T-helper 1 cell treated with Interleukin-12 subunit alpha and Interleukin-12 subunit beta and Interleukin-4 antibody, amounts not matched to agents 30 μg/mL and 1 μg/mL, for 36 hours (primary cell): ENCODE measurements around the gene HDAC11.

Experiments used
- H3K27ac Mint-ChIP-seq: one replicate; pipeline ENCODE4 v1.8.0; 2021; ENCODE audit warnings: mild to moderate bottlenecking, mixed read lengths
- H3K27me3 Mint-ChIP-seq: one replicate; pipeline ENCODE4 v1.8.0; 2021; ENCODE audit warnings: low read depth, mixed read lengths
- H3K36me3 Mint-ChIP-seq: one replicate; pipeline ENCODE4 v1.8.0; 2021; ENCODE audit warnings: low read depth, mixed read lengths
- H3K4me1 Mint-ChIP-seq: one replicate; pipeline ENCODE4 v1.8.0; 2021; ENCODE audit warnings: low read depth, mixed read lengths
- H3K4me3 Mint-ChIP-seq: one replicate; pipeline ENCODE4 v1.8.0; 2021; ENCODE audit warnings: mild to moderate bottlenecking, moderate library complexity, mixed read lengths
- H3K9me3 Mint-ChIP-seq: one replicate; pipeline ENCODE4 v1.8.0; 2021; ENCODE audit warnings: mixed read lengths

Gene HDAC11

GRCh38 chr3:13461169-13462124 is 18.7 kb upstream of the HDAC11 start:
- Mint-ChIP-seq H3K27me3 (peaks cover 26% of the 10 kb centered on the region), H3K9me3 (no peaks in the 10 kb centered on the region), H3K4me1 (peaks cover 3% of the 10 kb centered on the region), H3K27ac (no peak overlapping the region), H3K4me3 (no peak overlapping the region), H3K36me3 (no peaks in the 10 kb centered on the region)

GRCh38 chr3:13462125-13462629 is 17.9 kb upstream of the HDAC11 start:
- Mint-ChIP-seq H3K27ac (no peak overlapping the region), H3K9me3 (no peaks in the 10 kb centered on the region), H3K4me3 (no peak overlapping the region), H3K27me3 (peaks cover 28% of the 10 kb centered on the region), H3K36me3 (no peaks in the 10 kb centered on the region), H3K4me1 (peaks cover 3% of the 10 kb centered on the region)

DNA sequence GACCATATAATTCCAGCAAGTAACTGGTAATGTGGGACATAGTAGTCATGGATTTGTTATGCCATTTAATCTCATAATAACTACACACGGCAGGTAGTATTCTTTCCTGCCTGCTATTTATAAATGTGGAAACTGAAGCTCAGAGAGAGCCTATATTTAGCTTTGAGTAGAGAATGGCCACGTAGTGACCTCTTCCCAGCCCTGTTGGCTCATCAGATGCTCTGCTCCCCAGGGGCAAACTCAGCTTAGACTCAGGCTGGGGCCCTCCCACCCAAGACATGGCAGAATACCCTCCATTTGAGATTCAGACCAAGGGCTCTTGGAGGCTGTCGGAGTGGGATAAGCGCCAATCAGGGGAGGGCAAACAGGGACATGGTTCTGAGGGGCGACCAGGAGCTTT is 17.3 kb upstream of the HDAC11 start:
- H3K36me3 Mint-ChIP-seq = no peaks in the 10 kb centered on the region
- no peak overlapping the region for H3K27ac Mint-ChIP-seq
- H3K27me3 Mint-ChIP-seq = peaks cover 31% of the 10 kb centered on the region
- peaks cover 3% of the 10 kb centered on the region for H3K4me1 Mint-ChIP-seq
- H3K4me3 Mint-ChIP-seq = no peak overlapping the region
- no peaks in the 10 kb centered on the region for H3K9me3 Mint-ChIP-seq

GRCh38 chr3:13463618-13464400 is 16.3 kb upstream of the HDAC11 start:
- Mint-ChIP-seq H3K27me3 (peaks cover 39% of the 10 kb centered on the region), H3K4me3 (no peak overlapping the region)

DNA sequence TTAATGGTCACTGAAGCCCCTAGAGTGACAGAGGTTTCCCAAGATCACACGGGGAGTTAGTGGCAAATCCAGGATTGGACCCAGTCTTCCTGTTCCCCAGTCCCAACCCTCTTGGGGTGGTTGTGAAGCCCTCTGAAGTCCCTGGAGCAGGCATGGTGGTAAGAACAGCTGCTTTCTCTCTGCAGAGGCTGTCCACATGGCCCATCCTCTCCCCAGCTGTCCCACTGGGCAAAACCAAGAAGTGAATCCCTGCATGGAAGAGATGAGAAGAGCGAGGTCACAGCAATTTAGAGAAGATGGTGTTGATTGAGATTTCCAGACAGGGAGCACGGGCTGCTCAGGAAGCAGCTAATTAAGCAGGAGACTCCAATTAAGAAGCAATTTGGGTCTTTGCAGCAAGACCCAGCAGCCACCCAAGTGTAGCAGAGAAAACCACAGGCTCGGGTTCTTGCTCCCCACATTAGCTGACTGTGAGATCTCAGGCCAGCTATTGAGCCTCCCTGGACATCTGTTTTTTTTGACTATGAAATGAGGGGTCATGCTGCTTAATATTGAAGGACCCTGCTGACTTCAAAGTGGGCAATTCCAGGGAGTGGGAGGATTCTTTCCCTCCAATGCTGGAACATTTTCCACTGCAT is 14.8 kb upstream of the HDAC11 start:
- Mint-ChIP-seq H3K36me3 (no peaks in the 10 kb centered on the region), H3K9me3 (no peaks in the 10 kb centered on the region)

More at GRCh38 chr3:13463618-13464400, 16.3 kb upstream of the HDAC11 start:
- H3K36me3 Mint-ChIP-seq = no peaks in the 10 kb centered on the region
- H3K27ac Mint-ChIP-seq = no peak overlapping the region
- H3K9me3 Mint-ChIP-seq = no peaks in the 10 kb centered on the region
- H3K4me1 Mint-ChIP-seq = peaks cover 3% of the 10 kb centered on the region

GRCh38 chr3:13466781-13467180 is 13.3 kb upstream of the HDAC11 start:
- Mint-ChIP-seq H3K4me3 (no peak overlapping the region), H3K27me3 (peaks cover 42% of the 10 kb centered on the region)

More for the DNA sequence above, 14.8 kb upstream of the HDAC11 start:
- H3K4me3 Mint-ChIP-seq = no peak overlapping the region
- H3K4me1 Mint-ChIP-seq = peaks cover 3% of the 10 kb centered on the region
- H3K27me3 Mint-ChIP-seq = peaks cover 34% of the 10 kb centered on the region
- no peak overlapping the region for H3K27ac Mint-ChIP-seq

DNA sequence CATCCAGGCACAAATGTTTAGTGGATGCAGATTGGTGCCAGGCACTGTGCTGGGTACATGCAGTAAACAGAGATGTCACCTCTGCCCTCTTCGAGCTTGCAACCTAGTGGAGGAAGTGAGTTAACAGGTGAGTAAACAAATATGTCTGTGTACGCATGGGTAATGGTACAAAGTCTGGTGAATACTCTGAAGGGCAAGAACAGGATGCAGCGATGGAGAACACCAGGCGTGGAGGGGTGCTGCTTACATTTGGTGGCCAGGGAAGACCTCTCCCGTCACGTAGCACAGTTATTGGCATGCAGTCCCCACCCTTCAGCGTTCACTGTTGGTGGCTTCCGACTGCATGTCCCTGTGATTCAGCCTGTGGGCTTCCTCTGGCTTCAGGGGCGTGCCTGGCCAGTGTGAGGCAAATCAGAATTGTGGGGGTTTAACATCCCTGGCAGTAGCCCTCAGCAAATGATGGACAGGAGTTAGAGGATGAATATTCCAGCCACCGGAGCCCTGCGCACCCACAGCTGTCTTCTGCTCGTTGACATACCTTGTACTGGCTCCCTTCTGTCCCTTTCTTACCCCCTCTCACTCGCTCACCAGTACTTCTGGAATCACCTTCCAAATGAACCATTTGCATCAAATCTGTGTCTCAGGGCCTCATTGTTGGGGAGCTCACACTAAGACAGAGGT is 9.1 kb upstream of the HDAC11 start:
- H3K4me1 Mint-ChIP-seq = no peaks in the 10 kb centered on the region
- no peaks in the 10 kb centered on the region for H3K9me3 Mint-ChIP-seq
- H3K4me3 Mint-ChIP-seq = no peak overlapping the region
- no peaks in the 10 kb centered on the region for H3K36me3 Mint-ChIP-seq
- peaks cover 33% of the 10 kb centered on the region for H3K27me3 Mint-ChIP-seq
- H3K27ac Mint-ChIP-seq = no peak overlapping the region

More at GRCh38 chr3:13466781-13467180, 13.3 kb upstream of the HDAC11 start:
- no peak overlapping the region for H3K27ac Mint-ChIP-seq
- H3K9me3 Mint-ChIP-seq = no peaks in the 10 kb centered on the region
- H3K4me1 Mint-ChIP-seq = no peaks in the 10 kb centered on the region
- H3K36me3 Mint-ChIP-seq = no peaks in the 10 kb centered on the region

GRCh38 chr3:13472286-13472685 is 7.8 kb upstream of the HDAC11 start:
- peaks cover 1% of the 10 kb centered on the region for H3K4me1 Mint-ChIP-seq
- no peaks in the 10 kb centered on the region for H3K9me3 Mint-ChIP-seq
- H3K36me3 Mint-ChIP-seq = no peaks in the 10 kb centered on the region

DNA sequence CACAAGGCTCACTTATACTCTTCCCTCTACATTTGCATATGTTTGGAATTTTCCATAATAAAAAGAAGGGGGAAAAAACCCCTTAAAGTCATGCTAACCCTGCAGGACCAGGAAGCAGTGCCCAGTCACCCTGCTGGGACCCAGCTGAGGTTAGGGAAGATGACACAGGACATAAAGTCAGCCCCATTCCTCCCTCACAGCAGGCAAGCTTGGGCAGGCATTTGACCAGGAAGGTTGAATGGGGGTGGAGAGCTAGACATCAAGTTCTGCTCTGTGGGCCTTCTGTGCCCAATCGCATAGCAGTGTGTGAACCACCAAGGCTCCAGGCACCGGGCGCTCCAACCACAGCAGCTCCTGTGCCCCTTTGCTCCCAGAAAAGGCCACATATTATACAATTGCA is 7.1 kb upstream of the HDAC11 start:
- Mint-ChIP-seq H3K4me3 (no peak overlapping the region), H3K27me3 (peaks cover 30% of the 10 kb centered on the region), H3K4me1 (peaks cover 1% of the 10 kb centered on the region), H3K36me3 (no peaks in the 10 kb centered on the region), H3K27ac (no peak overlapping the region), H3K9me3 (no peaks in the 10 kb centered on the region)

More at GRCh38 chr3:13472286-13472685, 7.8 kb upstream of the HDAC11 start:
- no peak overlapping the region for H3K27ac Mint-ChIP-seq
- H3K4me3 Mint-ChIP-seq = no peak overlapping the region
- H3K27me3 Mint-ChIP-seq = peaks cover 36% of the 10 kb centered on the region

GRCh38 chr3:13474021-13474420 is 6.1 kb upstream of the HDAC11 start:
- no peak overlapping the region for H3K27ac Mint-ChIP-seq
- peaks cover 1% of the 10 kb centered on the region for H3K4me1 Mint-ChIP-seq
- H3K36me3 Mint-ChIP-seq = no peaks in the 10 kb centered on the region
- H3K9me3 Mint-ChIP-seq = no peaks in the 10 kb centered on the region
- peaks cover 23% of the 10 kb centered on the region for H3K27me3 Mint-ChIP-seq
- H3K4me3 Mint-ChIP-seq = no peak overlapping the region

DNA sequence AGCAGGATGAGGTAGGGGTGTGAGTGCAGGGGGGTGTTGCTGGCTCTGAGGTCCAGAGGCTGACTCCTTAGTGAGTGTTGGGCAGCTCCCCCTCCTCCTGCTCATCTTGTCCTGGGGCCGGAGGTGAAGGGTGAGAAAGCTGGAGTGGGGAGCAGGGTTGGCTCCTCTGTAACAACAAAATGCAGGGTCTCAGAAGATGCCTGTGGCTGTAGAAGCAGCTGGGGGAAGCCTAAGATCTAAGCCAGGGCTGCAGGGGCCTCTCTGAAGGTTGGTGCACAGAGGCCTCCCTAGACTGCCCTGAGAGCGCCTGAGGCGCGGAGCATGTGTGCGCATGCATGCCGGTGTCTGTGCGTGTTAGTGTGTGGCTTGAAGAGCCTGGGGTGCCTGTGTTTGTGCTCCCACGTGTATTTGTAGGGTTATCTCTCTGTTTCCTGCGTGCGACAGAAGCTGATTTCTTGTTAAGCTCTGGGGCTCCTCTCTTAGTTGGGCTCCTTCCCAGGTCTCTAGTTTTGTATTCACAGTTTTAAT is 5.3 kb upstream of the HDAC11 start:
- H3K27me3 Mint-ChIP-seq = peaks cover 23% of the 10 kb centered on the region
- no peaks in the 10 kb centered on the region for H3K9me3 Mint-ChIP-seq
- peaks cover 1% of the 10 kb centered on the region for H3K4me1 Mint-ChIP-seq
- H3K36me3 Mint-ChIP-seq = no peaks in the 10 kb centered on the region
- no peak overlapping the region for H3K27ac Mint-ChIP-seq
- no peak overlapping the region for H3K4me3 Mint-ChIP-seq

DNA sequence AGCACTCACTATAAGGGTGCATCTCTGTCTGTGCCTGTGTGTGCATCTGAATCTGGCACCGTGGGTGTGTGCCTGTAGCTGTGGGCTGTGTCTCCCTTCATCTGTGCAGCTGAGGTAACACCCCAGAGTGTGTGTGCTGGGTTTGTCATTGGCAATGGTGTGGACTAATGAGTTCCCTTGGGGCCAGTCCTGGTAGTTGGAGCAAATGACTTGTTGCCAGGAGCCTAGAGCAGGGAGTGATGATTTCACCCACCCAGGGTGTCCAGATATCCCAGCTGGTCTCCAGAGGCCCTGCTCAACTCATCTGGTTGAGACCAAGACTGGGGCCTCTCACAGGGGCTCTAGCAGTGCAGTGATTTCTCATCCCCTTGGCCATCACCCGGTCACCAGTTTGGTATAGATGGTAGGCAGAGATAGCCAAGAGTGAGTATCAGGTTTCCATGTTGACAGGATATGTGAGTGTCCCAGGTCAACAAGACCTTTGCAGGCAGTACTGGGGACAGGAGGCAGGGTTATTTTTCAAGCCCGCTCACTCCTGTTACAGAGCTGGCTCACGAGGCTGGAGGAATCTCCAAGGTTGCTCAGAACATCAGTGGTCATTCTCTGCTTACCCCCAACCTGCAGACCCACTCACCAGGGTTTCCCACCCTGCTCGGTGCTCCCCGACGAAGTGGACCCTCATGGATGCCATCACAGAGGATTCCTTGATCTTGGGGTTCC is 4.1 kb upstream of the HDAC11 start:
- Mint-ChIP-seq H3K4me3 (no peak overlapping the region), H3K4me1 (peaks cover 1% of the 10 kb centered on the region), H3K27ac (no peak overlapping the region), H3K9me3 (no peaks in the 10 kb centered on the region), H3K27me3 (peaks cover 19% of the 10 kb centered on the region), H3K36me3 (no peaks in the 10 kb centered on the region)

GRCh38 chr3:13477943-13478342 is 2.2 kb upstream of the HDAC11 start:
- no peak overlapping the region for H3K4me3 Mint-ChIP-seq
- no peaks in the 10 kb centered on the region for H3K9me3 Mint-ChIP-seq
- no peak overlapping the region for H3K27ac Mint-ChIP-seq
- peaks cover 19% of the 10 kb centered on the region for H3K27me3 Mint-ChIP-seq
- no peaks in the 10 kb centered on the region for H3K36me3 Mint-ChIP-seq
- H3K4me1 Mint-ChIP-seq = peaks cover 4% of the 10 kb centered on the region
